ENCODE measurements around the gene IDI1. TPM values are rescaled to one million over a fixed set of nuclear protein-coding genes. Genes with fewer than 3 reads are reported as not detected.

Gene IDI1
- total RNA-seq, 2 donors from 2014 or later, result 65.2 to 132 TPM

DNA sequence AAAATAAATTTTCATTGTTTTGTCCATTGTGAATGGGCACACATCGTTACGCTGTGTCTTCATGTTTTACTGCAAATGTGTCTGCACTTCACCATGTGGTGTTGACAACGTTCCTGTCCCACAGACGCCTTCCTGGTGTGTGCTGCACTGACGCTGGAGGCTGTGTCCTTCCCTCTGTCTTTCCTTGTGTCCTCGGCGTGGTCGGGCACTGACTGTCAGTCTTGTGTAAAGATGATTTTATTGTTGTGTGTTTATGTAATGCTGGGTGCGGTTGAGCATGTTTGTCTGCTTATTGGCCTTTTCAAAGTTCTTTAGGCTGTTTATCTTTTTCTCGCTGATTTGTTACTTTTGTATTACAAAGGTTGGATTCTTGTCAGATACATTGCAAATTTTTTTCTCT, 41.3 kb downstream of the IDI1 start:
- intact Hi-C loops (cut with DNase I, micrococcal nuclease), result no loop called here
- DNase-seq (no peak), ATAC-seq (peak; percentile 82)

DNA sequence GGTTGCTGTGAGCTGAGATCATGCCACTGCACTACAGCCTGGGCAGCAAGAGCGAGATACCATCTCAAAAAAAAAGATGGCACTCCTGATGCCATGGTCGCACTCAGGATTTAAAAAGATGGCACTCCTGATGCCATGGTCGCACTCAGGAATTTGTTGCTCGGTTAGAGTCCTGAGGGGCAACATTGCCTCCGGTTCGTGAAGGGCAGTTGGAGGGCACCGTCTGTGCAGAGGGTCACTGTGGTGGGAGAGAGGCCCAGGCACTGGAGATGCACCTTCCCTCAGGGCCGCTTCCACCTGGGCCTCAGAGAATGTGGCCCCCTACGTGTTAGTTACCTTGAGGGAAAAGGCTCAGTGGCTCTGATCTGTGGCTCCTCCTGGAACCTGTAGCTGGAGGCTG, 42.3 kb downstream of the IDI1 start:
- intact Hi-C loops (cut with DNase I, micrococcal nuclease), result no loop called here
- ATAC-seq, result no peak
- DNase-seq, result no peak

DNA sequence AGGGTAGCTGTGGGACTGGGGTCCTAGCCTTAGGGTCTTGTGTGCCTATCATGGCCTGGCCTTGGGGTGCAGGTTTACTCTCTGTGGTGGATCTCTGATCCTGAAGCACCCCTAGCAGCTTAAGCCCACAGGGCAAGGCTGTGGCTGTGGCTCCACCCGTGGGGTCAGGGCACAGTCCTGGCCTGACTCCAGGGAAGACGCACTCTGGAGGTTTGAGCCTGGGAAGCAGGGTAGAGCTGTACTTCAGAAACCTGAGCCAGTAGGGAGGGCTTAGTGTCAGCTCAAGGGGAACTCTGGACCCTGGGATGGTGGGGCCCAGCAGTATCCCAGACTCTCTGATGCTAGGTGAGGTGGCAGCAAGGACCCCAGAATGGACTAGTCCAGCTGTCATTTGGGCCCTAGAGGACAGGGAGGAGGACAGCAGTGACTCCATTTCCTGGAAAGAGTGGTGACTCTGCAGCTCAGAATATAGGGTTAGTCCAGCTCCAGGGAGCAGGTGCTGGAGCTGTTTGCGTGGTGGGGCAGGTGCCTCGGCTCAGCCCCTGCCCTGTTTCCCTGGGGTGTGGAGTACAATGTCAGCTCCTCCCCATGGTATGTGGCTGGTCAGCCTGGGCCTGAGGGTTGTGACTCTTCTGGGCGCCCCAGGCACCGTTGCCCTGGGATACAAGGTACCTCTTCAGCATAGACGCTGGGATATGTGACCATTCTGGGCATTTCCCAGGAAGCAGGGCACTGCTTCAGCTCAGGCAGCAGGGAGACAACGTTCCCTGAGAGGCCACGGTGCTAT, 44.8 kb downstream of the IDI1 start:
- intact Hi-C loops (cut with DNase I, micrococcal nuclease), result no loop called here
- ATAC-seq (no peak), DNase-seq (no peak)

DNA sequence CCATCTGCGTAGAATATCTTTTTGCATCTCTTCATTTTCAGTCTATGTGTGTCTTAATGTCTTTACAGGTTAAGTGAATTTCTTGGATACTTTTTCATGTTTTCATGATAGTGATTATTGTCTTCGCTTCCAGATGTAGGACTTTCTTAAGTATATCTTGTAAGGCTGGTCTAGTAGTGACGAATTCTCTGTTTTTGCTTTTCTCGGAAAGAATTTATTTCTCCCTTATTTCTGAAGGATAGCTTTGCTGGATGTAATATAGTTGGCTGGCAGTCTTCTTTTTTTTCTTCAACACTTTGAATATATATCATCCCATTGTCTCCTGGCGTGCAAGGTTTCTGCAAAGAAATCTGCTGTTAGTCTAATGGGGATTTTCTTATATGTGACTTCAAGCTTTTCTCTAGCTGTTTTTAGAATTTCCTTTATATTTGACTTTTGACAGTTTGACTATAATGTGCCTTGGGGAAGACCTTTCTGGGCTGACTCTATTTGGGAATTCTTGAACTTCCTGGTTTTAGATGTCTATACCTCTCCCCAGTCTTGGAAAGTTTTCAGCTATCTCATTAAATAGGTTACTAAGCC, 46.4 kb downstream of the IDI1 start:
- intact Hi-C loops (cut with DNase I, micrococcal nuclease), result no loop called here
- ATAC-seq (no peak), DNase-seq (no peak)

DNA sequence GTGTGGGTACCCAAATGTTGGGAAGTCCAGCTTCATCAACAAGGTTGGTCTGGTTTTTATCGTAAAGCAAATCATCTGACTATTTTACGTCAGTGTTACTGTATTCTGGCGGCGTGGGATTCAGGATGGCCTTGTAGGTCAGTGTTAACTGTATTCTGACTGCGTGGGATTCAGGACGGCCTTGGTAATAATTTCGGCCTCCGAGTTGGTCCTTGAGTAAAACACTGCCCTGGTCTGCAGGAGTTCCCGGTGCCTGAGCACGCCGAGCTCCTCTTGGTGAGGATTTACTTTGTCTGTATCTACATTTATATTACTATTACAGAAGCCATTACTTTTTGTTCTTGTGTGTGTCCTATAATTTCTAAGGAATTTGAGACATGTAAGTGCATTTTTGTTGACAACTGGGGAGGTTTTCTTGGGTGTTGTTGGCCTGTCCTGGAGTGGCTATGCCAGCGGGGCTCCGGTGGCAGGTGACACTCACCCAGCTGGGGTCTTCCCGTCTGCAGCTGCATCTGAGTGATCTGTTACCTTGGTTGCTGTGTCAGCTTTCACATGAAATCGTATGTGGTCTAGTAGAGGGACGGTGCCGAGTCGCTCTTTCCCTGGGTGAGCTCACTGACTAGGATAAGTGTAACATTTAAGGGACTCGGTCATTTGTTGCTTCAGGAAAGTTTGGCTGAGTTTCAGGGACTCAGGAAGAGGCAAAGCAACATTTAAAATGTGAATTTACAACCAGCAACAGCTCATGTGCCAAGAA, 51.5 kb downstream of the IDI1 start:
- DNase-seq, result no peak
- intact Hi-C loops (cut with DNase I, micrococcal nuclease), result no loop called here

DNA sequence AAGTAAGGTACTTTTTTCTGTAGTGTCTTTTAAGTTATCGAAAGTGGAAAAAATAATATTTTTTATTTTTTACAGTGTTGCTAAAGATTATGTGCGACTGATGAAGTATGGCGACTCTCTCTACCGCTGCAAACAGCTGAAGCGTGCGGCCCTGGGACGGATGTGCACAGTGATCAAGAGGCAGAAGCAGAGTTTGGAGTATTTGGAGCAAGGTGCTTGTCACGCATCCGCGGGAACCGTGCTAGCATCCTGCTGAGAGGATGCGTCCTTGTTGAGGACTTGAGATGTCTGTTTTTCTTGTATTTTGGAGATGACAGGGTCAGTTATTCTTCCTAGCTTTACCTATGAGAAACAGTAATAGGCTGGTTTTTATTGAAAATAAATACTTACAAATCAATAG, 52.9 kb downstream of the IDI1 start:
- DNase-seq (no peak), ATAC-seq (no peak)
- intact Hi-C loops (cut with DNase I, micrococcal nuclease), result no loop called here

More for the DNA sequence above, 51.5 kb downstream of the IDI1 start:
- no peak for ATAC-seq

DNA sequence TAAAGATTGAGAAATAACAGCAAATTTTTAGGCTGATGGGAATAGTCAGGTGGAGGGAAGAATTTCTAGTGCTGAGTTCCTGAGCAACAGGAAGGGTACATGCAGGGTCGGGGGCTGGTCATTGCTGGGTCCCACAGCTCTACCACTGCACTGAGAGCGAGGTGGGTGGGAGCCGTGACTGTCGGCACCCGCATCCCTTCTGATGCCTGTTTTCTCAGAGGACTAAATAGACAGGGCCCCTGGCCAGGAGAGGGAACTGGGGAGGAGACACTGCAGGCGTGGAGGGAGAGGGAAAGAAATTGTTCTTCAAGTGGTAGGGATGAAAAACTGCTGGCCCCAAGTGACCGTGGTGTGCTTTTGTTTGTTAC, 53.4 kb downstream of the IDI1 start:
- intact Hi-C loops (cut with DNase I, micrococcal nuclease), result no loop called here
- no peak for DNase-seq
- no peak for ATAC-seq

DNA sequence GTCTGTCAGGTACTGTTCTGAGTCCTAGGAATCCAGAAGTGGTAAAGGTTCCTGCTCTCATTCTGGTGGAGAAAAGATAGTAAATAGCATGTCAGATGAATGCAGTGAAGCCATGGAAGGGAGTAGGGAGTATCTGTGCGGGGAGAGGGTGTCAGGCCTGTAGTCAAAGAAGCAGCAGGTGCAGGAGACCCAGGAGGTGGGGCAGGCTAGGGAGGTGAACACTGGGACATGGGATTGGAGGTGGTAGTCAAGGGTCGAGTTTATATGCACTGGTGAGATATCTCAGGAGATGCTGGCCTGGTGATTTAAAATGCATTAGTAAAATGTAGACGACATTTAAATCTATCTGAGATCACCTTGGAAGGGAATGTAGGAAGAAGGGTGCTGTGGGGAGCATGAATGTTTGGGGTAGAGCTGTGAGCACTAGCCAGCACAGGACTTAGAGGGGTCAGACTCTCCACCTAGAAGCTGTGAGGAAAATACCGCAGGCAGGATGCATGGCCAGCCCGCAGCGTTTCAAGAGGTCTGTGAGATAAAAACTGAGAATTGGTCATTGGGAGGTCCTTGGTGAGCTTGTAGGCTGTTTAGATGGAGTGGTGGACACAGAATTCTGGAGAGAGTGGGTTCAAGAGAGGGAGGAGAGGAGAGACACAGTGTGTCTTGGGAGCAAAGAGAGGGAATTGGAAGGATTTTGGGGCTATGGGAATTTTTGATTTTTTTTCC, 53.9 kb downstream of the IDI1 start:
- ATAC-seq (no peak), DNase-seq (no peak)
- intact Hi-C loops (cut with DNase I, micrococcal nuclease), result no loop called here

DNA sequence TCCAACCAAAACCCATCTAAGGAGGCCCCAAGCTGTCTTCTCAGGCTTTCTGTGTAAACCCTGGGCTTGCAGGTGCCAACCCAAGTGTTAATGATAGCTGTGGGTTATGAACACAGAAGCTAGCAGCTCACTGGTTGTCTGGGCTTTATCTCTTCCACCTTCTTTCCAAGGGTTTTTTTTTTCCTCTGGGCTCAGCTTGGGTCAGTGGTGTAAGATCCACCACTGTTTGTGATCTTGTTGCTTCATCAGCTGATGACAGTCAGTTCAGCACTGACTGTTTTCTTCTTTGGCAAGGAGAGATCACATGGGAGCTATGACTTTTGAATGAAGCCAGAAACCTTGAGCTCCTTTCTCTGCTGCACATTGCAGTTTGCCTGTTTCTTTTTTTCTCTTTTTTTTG, 56.0 kb downstream of the IDI1 start:
- intact Hi-C loops (cut with DNase I, micrococcal nuclease), result no loop called here

DNA sequence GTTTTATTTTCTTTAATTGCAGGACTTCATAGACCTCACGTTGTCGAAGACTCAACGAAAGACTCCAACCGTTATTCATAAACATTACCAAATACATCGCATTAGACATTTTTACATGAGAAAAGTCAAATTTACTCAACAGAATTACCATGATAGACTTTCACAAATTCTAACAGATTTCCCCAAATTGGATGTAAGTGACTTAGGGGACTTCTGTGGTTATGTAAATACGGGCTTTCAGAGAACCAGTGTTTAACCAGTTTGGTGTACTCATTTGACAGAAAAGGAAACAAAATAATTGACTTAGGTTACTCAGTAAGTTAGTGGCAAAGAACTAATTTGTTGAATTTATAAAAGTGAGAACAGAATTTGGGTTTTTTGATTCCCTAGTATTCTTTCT, 56.5 kb downstream of the IDI1 start:
- DNase-seq (no peak), ATAC-seq (no peak)
- intact Hi-C loops (cut with DNase I, micrococcal nuclease), result no loop called here

More for the DNA sequence above, 56.0 kb downstream of the IDI1 start:
- DNase-seq (no peak), ATAC-seq (no peak)

DNA sequence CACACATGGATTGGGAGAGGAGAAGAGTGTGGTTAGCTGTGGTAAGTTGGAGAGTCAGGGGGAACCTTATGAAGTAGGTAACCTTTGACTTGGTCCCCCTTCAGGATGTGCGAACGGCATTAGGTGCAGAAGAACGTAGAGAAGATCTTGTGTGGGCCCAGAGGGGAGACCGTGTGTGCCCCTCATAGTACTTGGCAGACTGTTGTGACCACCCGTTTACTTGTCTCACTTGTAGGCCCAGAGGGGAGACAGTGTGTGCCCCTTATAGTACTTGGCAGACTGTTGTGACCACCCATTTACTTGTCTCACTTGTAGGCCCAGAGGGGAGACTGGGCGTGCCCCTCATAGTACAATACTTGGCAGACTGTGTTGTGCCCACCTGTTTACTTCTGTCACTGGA, 58.1 kb downstream of the IDI1 start:
- intact Hi-C loops (cut with DNase I, micrococcal nuclease), result no loop called here
- DNase-seq (no peak), ATAC-seq (no peak)

Other genes with a start within 250 kb of the IDI1 start
- gene LARP4B, start 117.4 kb downstream of the IDI1 start, total RNA-seq, result 100 to 1,000 TPM; 124 to 152 TPM
- gene GTPBP4, start 60.7 kb downstream of the IDI1 start, total RNA-seq, result 10 to 100 TPM; 22.7 to 35.6 TPM
- not detected for gene IDI2, start 23.3 kb downstream of the IDI1 start, total RNA-seq
- gene WDR37, start 7.3 kb upstream of the IDI1 start, total RNA-seq, result 10 to 100 TPM; 16.9 to 20.0 TPM